Neutrophil (primary cell): ENCODE measurements around the gene SLAMF7.
"Not testable (repeated sequence)": the region's sequence is repeated elsewhere in the genome, so short reads cannot be mapped to it uniquely, and the experiment has no call there.

ENCODE experiments used
- H3K27ac ChIP-seq: fragments of 200-600 bp; sonication (generic); 2 replicates; pipeline ENCODE4 v1.5.1; 2016; ENCODE audit warnings: mild to moderate bottlenecking, moderate library complexity
- H3K27me3 ChIP-seq: fragments of 200-600 bp; sonication (generic); 2 replicates; pipeline ENCODE4 v1.6.0; 2016; ENCODE audit warnings: mild to moderate bottlenecking
- H3K36me3 ChIP-seq: fragments of 200-600 bp; sonication (generic); 2 replicates; pipeline ENCODE4 v1.5.1; 2017
- H3K4me1 ChIP-seq, 2 experiments: fragments of 200-600 bp in 1 of 2; sonication (generic) in 1 of 2; 1 replicate in 1 of 2; 2 replicates in 1 of 2; pipeline versions ENCODE4 v1.5.1 to v1.6.1; 2013 to 2016; ENCODE audit warnings: low read depth in 1 of 2, low read length in 1 of 2, mild to moderate bottlenecking in 1 of 2, moderate library complexity in 1 of 2; ENCODE audit not compliant: control insufficient read depth in 1 of 2, insufficient read depth in 1 of 2
- H3K4me3 ChIP-seq, 2 experiments: fragments of 200-600 bp in 1 of 2; sonication (generic) in 1 of 2; 1 replicate in 1 of 2; 2 replicates in 1 of 2; pipeline ENCODE4 v1.5.1; 2013 to 2016; ENCODE audit warnings: low read depth in 1 of 2, low read length in 1 of 2, mild to moderate bottlenecking in 1 of 2, moderate library complexity in 1 of 2
- H3K9me3 ChIP-seq: fragments of 200-600 bp; sonication (generic); 2 replicates; pipeline ENCODE4 v1.5.1; 2016
- CTCF ChIP-seq: fragments of 200-600 bp; sonication (generic); IDR thresholded peaks from 2 replicates; pipeline ENCODE4 v1.5.1; 2016; ENCODE audit warnings: antibody characterized with exemption

The SLAMF7 gene

DNA sequence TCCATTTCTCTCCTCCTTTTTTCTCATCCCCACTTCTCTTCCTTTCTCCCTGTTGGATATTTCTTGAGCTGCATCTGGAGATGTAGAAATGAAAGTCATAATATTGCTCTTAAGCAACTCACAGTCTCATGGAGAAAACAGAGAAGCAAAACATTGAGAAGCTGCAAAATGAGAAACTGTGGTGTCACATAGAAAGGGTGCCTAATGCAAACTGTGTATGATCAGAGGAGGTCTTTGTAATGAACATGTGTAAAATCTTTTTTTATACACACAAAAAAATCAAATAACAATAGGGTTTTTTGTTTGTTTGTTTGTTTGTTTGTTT is 11.8 kb upstream of the SLAMF7 start:
- TF ChIP-seq CTCF = no peak
- Histone ChIP-seq H3K27ac (peak overlapping the region; percentile 43), H3K4me3 (no peak overlapping the region), H3K9me3 (no peaks in the 10 kb centered on the region), H3K4me1 (peaks cover 51 to 57% of the 10 kb centered on the region in 2 experiments), H3K27me3 (no peaks in the 10 kb centered on the region), H3K36me3 (no peaks in the 10 kb centered on the region)

- H3K4me3 ChIP-seq, H3K9me3 ChIP-seq, H3K36me3 ChIP-seq, H3K27me3 ChIP-seq: not testable (repeated sequence)
- Histone ChIP-seq H3K27ac (peak overlapping the region; percentile 42), H3K4me1 (peaks cover 33 to 37% of the 10 kb centered on the region in 2 experiments)
Observed at GRCh38 chr1:160731564-160731963, 7.5 kb upstream of the SLAMF7 start.

DNA sequence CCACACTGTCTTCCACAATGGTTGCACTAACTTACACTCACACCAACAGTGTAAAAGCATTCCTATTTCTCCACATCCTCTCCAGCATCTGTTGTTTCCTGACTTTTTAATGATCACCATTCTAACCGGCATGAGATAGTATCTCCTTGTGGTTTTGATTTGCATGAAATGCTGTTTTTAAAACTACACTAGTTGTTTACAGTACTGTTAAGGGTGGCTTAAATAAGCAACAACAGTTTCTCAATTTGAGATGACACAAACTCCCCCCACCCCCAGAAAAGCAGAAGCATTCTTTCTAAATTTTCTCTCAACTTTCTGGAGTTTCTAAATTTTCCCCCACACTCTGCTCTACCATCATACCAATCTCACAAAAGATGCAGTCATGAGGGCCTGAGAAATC is 7.1 kb upstream of the SLAMF7 start:
- peaks cover 29 to 33% of the 10 kb centered on the region in 2 experiments for H3K4me1 ChIP-seq
- no peaks in the 10 kb centered on the region for H3K36me3 ChIP-seq
- H3K4me3 ChIP-seq = no peak overlapping the region
- no peak for TF ChIP-seq CTCF
- H3K27ac ChIP-seq = peak overlapping the region; percentile 42
- H3K9me3 ChIP-seq = no peaks in the 10 kb centered on the region
- no peaks in the 10 kb centered on the region for H3K27me3 ChIP-seq

DNA sequence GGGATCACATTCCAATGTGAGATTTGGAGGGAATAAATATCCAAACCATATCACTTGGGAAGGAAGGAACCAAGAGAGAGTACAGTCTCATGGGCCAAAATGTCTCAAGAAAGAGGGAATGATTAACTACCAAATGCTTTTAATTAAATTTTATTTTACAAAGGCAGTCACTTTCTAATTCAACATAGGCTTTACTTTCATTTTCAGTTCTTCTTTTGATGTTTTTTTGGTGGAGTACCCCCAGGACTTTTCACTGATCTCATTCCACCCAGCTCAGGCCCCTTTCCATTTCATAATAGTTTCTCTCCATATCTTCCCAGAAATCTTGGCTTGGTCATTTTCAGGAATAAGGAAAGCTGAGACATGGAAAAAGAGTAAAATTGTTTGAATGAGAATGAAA is 5.1 kb upstream of the SLAMF7 start:
- peaks cover 27 to 29% of the 10 kb centered on the region in 2 experiments for H3K4me1 ChIP-seq
- H3K36me3 ChIP-seq = no peaks in the 10 kb centered on the region
- H3K4me3 ChIP-seq = no peak overlapping the region
- H3K27me3 ChIP-seq = no peaks in the 10 kb centered on the region
- no peaks in the 10 kb centered on the region for H3K9me3 ChIP-seq
- TF ChIP-seq CTCF = no peak
- H3K27ac ChIP-seq = no peak overlapping the region

GRCh38 chr1:160734301-160734700 is 4.7 kb upstream of the SLAMF7 start:
- Histone ChIP-seq H3K27ac (no peak overlapping the region), H3K27me3 (no peaks in the 10 kb centered on the region), H3K4me1 (peaks cover 31 to 33% of the 10 kb centered on the region in 2 experiments), H3K9me3 (no peaks in the 10 kb centered on the region), H3K36me3 (no peaks in the 10 kb centered on the region), H3K4me3 (no peak overlapping the region)
- no peak for TF ChIP-seq CTCF

DNA sequence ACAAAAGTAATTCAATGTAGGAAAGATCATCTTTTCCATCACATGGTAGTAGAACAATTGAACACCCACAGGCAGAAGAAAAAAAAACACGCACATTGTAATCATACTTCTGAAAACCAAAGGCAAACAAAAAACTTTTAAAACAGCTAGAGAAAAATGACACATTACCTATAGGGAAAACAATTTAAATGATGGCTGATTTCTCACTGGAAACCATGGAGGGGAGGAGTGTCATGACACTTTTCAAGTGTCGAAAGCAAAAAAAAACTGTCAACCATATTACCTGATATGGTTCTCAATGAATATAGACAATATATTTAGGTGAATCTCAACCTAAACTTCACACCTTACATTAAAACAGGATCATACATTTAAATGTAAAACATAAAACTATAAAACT is 776 bp upstream of the SLAMF7 start:
- TF ChIP-seq CTCF = no peak
- H3K4me3 ChIP-seq = no peak overlapping the region
- H3K27ac ChIP-seq = no peak overlapping the region
- H3K9me3 ChIP-seq = no peaks in the 10 kb centered on the region
- peaks cover 15 to 21% of the 10 kb centered on the region in 2 experiments for H3K4me1 ChIP-seq
- H3K36me3 ChIP-seq = no peaks in the 10 kb centered on the region
- H3K27me3 ChIP-seq = no peaks in the 10 kb centered on the region
